Ureter (tissue), 1 donor: Measurements from ENCODE around the gene PLEKHG5. TPM values are rescaled to one million over a fixed set of nuclear protein-coding genes. Genes with fewer than 3 reads are reported as not detected.

Experiments
- DNase-seq: peaks from one replicate; pipeline ENCODE4 v3.0.0-alpha.2; 2020; ENCODE audit warnings: low spot score
- total RNA-seq: library from RNA; stranded (reverse); gene quantifications from one replicate; pipeline ENCODE4 v1.2.4, GENCODE V29; 2023
- donor health status: DM: yes; HTN: yes; CAD: no.

Gene PLEKHG5, protein sequence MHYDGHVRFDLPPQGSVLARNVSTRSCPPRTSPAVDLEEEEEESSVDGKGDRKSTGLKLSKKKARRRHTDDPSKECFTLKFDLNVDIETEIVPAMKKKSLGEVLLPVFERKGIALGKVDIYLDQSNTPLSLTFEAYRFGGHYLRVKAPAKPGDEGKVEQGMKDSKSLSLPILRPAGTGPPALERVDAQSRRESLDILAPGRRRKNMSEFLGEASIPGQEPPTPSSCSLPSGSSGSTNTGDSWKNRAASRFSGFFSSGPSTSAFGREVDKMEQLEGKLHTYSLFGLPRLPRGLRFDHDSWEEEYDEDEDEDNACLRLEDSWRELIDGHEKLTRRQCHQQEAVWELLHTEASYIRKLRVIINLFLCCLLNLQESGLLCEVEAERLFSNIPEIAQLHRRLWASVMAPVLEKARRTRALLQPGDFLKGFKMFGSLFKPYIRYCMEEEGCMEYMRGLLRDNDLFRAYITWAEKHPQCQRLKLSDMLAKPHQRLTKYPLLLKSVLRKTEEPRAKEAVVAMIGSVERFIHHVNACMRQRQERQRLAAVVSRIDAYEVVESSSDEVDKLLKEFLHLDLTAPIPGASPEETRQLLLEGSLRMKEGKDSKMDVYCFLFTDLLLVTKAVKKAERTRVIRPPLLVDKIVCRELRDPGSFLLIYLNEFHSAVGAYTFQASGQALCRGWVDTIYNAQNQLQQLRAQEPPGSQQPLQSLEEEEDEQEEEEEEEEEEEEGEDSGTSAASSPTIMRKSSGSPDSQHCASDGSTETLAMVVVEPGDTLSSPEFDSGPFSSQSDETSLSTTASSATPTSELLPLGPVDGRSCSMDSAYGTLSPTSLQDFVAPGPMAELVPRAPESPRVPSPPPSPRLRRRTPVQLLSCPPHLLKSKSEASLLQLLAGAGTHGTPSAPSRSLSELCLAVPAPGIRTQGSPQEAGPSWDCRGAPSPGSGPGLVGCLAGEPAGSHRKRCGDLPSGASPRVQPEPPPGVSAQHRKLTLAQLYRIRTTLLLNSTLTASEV
- 17.7 TPM for total RNA-seq

DNA sequence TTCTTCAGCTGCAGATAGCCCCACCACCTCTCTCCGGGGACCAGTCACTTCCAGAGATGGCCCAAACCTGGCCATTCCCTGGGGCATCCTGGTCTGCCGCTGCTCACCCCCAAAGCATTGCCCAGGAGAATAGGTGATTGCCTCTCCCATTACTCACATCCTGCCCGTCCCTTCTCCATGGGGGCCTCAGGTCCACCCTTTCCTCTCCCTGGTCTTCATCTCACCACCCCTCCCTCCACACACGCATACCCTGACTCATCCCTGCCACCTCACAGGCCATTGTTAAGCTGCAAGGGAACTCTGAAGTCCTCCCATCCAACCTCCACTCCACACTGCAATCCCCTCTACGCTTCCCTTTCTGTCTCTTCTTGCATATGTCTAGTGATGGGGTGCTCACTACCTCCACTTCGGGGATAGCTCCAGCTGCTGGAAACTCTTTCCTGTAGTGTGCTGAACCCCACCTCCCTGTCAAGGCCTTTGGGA lies at the start of gene PLEKHG5:
Gene PLEKHG5 (minus strand): TSS at position 188 of the 483 bp plus-strand sequence. CDS start 14,096 bp downstream, outside the sequence.
- DNase-seq, result no peak

DNA sequence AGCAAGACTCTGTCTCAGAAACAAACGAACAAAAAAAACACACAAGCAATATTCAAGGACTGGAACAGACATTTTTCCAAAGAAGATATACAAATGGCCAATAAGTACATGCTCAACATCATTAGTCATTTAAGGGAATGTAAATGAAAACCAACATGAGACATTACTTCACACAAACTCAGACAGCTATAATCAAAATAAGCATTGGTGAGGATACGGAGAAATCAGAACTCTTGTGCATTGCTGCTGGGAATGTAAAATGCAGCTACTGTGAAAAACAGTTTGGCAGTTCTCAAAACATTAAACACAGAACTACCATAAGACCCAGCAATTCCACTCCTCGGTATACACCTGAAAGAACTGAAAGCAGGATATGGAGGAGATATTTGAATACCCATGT lies 47.5 kb upstream of the PLEKHG5 start:
- no peak for DNase-seq

DNA sequence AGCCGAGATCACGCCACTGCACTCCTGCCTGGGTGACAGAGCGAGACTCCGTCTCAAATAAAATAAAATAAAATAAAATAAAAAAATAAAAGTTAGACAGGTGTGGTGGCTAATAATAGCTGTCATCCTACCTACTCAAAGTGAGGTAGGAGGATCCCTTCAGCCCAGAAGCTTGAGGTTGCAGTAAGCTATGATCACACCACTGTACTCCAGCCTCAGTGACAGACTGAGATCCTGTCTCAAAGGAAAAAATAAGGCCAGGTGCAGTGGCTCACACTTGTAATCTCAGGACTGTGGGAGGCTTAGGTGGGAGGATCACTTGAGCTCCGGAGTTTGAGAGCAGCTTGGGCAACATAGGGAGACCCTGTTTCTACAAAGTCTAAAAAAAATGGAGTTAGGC lies 44.8 kb upstream of the PLEKHG5 start:
- no peak for DNase-seq

DNA sequence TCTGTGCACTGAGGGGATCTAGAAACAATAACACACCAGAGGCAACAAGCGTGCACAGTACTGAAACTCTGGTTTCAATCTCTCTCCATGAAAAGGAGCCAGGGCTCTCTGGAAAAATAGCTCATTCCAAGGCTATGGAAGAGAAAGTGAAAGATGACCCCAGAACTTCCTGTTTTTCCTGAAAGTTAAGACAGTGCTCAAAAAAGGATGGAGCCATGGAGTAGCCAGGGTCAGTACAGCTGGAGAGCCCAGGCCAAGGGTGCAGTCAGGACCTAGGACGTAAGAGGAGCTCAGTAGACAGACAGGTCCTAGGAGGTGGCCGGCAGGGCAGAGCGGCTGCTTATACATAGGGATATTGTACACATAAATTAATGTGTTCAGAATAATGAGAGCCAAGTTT lies 43.7 kb upstream of the PLEKHG5 start:
- DNase-seq, result no peak

DNA sequence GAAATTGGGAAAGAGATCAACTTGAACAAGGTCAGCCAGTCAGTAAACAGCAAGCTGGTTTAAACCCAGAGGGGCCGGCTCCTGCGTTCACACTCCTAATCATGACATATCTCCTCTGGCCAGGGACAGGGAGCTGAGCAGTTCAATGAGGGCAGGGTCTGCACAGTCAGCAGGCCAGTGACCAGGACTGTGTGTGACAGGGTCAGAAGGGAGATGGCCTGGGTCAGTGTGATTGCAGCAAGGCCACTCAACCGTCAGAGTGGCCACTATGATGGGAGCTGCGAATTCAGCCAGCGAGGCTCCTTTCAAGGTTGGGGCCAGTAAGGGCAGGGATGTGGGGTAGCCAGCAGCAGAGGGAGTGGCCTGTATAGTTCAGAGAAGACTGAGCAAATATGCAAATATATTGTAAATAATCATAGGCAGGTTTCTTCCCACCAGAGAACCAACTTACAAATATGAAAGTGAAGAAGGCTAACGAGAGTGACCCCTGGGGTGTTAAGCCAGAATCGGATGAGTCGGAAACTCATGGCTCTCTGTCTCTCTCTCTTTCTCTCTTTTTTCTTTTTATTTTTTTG lies 42.9 kb upstream of the PLEKHG5 start:
- no peak for DNase-seq

DNA sequence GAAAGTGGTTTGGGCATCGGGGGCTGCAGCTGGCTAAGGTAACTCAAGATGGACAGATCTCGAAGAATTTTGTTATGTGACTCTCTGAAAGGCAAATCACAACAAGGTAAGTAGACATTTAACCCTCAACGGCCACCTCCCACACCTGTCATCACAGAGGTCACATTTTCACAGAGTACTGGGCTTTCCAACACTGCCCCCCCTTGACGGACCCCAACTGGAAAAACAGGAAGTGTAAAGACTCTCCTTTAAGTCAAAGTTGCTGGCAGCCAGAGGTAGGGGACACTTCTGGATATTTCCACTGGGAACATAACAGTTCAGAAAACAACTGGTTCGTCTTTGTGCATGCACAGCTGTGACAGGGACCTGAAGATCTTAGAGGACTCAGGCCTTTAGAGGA lies 40.5 kb upstream of the PLEKHG5 start:
- no peak for DNase-seq

DNA sequence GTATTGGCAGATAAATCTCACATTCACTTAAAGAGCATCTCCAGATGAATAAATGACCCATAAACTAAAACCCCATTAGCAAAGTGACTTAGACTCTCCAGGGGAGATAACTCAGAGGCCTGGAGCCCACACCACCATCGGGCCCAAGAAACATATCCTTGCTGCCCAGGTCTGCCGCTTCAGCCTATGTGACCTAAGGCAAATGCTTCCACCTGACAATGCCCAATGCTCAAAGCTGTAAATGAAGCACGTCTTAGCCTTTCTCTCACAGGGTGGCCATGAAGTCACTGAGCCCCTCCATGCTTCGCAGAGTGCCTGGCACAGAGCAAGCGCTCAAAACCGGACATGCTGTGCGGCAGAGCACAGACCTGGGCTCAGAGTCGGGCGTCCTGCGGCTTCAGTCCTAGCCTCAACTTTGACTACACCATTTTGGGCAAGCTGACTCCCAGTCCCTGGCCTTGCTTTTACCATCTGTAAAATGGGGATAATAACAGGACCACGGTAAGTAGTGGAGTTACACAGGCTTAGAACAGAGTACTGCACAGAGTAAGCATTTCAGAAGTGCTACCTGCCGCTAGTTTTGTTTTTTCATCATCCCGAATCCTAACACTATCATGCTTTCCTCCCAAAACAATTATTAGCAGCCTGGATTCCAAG lies 39.2 kb upstream of the PLEKHG5 start:
- no peak for DNase-seq

DNA sequence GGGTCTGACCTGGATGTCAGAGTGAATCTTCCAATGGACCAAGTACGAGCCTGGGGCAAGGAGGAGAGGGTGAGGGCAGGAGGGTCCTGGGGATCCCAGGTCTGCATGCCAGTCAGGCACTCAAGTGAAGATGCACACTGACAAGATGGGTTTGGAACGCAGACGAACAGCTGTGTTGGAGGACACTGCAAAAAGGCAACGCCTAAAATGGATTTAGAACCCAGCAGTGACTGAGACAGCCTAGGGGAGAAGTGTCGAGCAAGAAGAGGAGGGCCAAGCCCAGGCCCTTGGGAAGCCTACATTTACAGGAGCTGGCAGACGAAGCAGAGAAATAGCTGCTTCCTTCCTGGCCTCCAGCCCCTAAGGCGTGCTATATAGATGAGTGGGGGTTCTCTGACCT lies 37.0 kb upstream of the PLEKHG5 start:
- DNase-seq, result no peak

DNA sequence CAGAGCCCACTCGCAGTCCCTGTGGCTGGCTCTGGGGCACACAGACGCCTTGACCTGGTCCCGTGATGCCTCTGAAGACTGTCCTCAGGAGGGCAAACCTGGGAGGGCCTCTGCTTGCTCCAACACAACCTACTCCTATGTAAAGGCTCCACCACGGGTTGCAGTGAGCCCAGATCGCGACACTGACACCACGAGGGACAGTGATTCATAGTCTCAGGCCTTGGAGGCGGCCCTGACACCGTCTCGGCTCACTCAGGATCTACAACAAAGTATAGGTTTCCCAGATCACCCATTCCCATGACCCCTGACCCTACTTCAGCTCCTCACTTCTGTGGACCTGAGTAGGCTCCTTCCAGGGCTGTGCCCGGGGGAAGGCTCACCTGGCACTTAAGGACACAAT lies 34.8 kb upstream of the PLEKHG5 start:
- no peak for DNase-seq

DNA sequence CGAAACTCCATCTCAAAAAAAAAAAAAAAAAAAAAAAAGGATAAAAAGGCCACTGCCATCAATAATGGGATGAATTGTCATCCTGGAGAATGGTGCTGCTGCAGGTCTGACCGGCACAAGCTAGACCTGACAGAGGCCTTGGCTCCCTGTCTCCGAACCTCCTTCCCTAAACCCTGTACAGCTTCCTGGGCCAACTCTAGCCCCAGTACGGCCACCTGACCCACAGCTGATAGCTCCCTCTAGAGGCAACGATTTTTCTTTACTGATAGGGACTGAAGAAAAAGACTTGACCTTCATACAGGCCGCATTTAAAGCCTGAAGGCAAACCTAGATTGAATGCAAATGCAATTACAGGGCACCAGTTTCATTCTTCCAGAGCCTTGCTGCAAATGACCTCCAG lies 32.1 kb upstream of the PLEKHG5 start:
- DNase-seq, result no peak

DNA sequence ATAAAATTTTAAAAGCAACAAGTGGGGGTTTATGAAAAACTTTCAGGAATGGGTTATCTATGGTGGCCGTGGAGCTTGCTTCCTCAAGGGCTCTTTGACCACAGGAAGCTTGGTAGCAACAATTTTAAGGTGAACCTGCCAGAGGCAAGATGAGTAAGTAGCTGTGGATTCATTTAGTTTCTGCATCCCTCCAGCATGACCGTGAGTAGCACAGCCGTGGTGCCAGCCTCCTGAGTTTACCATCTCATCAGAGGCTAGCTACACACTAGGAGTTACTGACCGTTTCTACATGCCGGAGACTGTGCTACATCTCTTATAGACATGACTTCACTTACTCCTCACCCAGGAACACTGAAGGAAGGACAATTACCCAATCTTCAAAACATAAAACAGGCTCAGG lies 30.1 kb upstream of the PLEKHG5 start:
- DNase-seq, result no peak

DNA sequence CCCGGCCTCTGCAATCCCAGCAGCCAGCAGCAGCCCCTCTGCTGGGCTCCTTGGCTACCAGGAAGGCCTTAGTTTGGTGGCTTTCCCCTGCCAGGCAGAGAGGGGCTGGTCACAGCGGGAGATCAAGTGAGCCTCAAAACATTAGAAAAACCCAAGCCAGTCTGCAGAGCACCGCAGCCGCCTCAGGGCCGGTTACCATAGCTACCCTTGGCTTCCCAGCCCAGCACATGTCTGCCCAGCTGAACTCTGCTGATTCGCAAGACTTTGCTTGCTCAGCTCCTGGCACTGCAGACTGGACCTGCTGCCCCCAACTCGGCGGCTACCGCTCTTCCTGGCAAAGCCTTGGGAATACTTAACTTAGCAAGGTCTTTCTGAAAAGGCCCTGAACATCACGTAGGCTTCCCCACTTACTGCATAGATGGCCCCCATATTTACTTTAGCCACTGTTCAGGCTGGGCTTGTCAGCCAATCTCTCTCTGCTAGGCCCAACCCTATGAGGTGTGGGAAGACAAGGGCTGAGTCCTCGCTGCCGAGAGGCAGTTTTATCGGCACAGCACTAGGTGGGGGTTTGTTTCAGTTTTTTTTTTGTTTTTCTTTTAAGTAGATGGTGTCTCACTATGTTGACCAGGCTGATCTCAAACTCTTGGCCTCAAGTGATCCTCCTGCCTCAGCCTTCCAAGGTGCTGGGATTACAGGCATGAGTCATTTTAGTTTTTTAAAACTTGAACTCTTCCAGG lies 28.6 kb upstream of the PLEKHG5 start:
- DNase-seq, result no peak

DNA sequence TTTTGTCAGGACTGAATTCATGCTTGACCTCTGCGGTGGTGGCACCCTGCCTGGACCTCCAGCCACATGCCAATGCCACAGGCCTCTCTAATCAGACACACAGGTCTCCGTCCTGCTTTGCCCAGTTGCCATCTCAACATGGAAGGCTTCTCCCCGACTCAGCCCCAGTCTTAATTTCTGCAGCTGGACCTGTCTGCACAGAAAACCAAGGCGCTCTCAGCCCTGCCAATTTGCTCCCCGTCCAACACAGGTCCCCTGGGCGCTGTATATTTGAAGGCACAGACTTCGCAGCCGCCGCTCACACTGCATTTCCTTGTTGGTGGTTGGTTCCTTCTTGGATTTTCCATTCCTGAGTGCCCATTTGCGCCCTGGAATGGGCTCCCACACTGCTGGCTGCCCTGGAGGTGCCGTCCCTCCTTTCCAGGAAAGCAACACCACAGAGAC lies 28.0 kb upstream of the PLEKHG5 start:
- no peak for DNase-seq

DNA sequence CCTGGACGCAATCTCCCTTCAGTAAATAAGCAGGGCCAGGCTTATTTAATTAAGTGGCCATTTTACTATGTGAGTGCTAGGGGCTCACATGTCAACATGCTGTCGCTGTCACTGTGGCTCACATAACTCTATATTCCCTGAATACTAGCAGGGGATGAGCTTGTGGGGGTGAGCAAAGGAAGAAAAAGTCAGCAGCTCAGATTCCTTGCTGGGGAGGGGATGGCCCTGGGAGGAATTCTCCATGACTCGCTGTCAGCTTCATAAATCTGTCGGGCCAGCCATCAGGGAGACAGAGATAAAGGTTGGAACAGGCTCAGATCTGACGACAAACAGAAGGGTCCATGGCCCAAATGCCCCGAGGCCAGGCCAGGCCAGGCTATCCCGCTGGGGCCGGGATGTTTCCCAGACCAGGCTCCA lies 26.0 kb upstream of the PLEKHG5 start:
- DNase-seq, result no peak

DNA sequence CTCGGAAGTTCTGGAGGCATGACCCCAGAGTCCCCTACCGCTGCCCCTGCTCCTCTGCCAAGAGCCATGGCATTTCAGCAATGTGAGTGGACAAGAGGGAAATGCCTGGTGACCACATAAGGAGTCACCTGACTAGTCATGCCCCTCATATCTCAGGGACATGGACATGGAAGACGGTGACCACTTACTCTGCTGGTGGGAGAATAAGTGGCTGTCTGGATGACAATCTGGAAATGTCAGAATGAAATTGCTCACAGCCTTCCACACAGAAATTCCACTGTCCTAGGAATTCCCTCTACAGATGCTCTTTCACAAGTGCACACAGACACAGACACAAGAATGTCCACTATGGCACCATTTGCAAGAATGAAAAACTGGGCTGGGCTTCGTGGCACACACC lies 24.3 kb upstream of the PLEKHG5 start:
- DNase-seq, result no peak

DNA sequence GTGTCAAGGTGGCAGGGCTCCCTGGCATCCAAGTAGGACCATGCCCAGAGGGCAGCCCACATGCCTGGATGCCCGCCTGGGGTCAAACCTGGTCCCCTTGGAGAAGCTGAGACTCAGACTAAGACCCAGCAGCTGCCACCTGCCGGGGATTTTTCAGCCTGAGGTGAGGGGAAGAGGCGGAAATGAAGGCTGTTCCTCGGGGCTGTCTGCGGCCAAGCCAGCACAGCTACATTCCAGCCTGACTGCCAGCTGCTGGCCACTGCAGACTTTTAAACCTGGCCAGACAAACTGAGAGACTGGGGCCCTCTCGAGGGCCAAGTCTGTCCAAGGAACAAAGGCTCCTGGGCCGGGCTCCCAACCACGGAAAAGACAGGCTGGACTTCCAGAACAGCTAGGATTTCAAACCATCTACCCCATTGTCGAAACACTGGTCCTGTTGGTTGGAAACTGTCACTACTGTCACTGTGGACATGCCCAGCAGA lies 21.9 kb upstream of the PLEKHG5 start:
- no peak for DNase-seq

DNA sequence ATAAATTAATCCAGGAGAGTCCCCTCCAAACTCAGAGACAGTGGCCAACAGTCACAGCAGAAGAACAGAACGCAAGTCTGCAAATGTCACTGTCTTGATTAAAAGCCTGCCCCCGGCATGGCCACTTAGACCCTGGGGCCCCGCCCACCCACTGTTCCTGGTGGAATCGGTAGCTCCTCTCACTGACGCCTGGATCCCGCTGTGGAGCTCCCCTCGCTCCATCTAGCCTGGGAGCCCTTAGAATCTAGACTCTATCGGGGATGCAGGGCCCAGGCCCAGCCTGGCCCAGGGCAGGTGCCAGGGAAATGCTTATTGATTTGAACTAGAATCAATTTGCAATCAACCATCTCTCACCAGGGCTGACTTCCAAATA lies 21.4 kb upstream of the PLEKHG5 start:
- no peak for DNase-seq

DNA sequence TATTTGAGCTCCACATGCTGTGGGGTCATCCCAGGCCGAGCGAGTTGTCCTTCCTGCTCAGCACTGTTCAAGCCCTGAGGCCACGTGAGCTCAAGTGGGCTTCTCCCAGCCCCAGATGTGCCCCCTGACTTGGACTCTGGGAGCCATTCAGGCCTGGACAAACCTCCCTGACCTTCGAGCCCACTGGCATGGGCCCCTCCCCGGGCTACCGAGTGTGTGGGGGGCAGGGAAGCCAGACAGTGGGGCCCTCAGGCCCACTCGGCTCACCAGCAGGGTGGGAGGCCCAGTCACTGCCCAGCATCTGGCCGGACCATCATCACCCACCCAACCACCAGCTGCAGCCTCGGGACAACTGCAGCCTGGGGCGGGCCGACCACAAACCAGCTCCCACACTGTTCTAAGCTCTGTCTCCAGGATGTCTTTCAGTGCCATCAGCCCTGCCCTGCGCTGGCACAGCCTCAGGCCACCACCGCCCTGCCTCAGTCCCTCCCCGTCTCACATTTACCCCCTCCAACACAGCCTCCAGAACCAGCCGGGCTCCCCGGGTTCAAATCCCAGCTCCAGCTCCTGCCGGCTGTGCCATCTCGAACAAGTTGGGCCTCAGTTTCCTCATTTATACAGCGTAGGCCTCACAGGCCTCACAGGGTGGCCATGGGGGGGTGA lies 20.9 kb upstream of the PLEKHG5 start:
- no peak for DNase-seq

DNA sequence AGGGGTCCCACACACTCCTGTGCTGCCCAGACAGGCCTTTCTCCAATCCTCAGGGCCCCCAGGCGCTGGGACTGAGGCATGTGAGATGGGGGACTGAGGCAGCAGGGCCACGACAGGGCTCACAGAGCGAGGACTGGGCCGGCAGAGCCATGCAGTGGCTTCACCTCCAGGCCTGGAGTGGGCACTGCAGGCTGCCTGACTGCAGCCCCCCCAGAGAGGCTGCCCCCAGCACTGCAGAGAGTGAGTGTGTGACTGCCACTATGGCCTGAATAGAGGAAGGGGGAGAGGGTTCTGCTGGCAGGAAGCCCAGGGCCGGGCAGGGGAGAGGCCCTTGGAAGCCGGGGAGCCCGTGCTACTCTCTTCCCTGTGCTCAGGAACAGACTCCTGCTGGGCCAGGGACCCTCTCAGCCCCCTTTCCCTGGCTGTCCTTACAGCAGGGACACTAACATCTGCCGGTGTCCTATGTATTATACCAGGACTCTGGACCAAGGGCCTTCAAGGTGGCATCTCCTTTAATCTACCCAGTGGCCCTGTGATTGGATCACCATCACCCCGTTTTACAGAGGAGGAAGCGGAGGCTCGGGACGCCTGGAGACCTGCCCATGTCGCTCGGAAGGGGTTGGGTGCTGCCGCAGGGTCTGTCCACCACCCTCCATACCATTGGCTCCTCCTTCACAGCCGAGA lies 20.2 kb upstream of the PLEKHG5 start:
- no peak for DNase-seq

DNA sequence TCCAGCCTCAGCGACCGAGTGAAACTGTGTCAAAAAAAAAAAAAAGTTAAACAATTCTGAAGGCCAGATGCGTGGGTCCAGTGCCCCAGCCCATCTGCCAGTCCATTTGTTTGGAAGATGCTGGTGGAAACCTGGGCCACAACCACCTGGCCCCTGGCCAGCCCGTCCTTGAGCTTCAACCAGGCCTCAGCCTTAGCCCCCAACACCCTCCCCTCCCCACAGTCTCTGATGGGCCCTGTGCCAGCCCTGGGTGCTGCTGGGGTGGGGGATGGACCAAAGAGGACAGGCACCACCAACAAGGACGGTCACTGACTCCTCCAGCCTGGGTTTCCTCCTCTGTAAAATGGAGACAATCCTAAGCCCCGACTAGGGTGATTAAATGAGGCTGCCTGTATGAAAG lies 19.6 kb upstream of the PLEKHG5 start:
- no peak for DNase-seq
